Fibroblast of mammary gland (primary cell): ENCODE data around the gene SLC37A1.

Experiments
- DNase-seq: peaks from one replicate; pipeline ENCODE4 v3.0.0-alpha.2; 2010; ENCODE audit warnings: low read depth
- H3K4me3 ChIP-seq: 2 replicates; pipeline ENCODE4 v1.5.1; 2011; ENCODE audit warnings: low read depth, mild to moderate bottlenecking, low read length, moderate library complexity; ENCODE audit not compliant: control insufficient read depth
- CTCF ChIP-seq: conservative IDR thresholded peaks from 2 replicates; pipeline ENCODE4 v1.5.1; 2011; ENCODE audit warnings: low read depth, low read length, inconsistent platforms; ENCODE audit not compliant: control insufficient read depth, insufficient read depth

Gene SLC37A1

DNA sequence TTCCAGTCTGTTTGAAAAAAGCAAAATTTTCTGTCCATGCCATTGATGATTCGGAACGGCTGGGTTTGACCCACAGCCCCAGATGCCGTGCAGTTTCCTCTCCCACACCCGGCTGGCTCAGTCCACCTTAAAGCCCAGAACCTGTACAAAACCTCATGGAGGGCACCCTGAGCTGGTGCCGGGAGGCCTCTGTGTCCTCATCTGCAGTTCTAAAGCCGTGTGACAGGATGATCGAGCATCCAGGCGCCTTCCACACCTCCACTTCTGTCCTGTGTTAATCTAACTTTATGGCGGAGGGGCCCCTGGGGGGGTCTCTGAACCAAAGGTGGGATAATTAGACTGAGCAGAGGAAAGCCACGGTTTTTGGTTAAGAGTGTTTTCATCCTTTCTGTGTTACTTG, 49.6 kb downstream of the SLC37A1 start:
- DNase-seq = no peak
- TF ChIP-seq CTCF = no peak
- no peak overlapping the region for H3K4me3 ChIP-seq

- TF ChIP-seq CTCF = no peak
- peak; percentile 49 for DNase-seq
- no peak overlapping the region for H3K4me3 ChIP-seq
Observed at GRCh38 chr21:42563686-42564085, 50.0 kb downstream of the SLC37A1 start.

DNA sequence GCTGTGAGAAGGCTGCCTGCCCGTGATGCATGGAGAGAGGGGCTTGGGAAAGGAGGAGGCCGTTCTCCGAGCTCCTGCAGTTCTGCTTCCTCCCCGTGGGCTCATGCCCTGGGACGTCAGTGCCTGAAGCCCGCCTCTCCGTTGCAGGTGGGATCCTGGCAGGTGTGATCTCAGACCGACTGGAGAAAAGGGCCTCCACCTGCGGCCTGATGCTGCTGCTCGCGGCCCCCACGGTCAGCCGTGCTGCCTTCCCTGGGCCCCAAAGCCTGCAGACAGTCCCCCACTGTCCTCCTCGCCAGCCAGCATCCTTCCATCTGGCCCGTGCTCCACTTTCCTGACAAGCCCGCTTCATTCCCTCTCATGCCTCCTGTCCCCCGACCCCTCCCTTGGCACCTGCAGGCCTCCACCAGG, 50.9 kb downstream of the SLC37A1 start:
- TF ChIP-seq CTCF = no peak
- no peak overlapping the region for H3K4me3 ChIP-seq
- DNase-seq = no peak

- H3K4me3 ChIP-seq = no peak overlapping the region
- no peak for DNase-seq
- TF ChIP-seq CTCF = no peak
Observed at GRCh38 chr21:42565206-42565810, 51.7 kb downstream of the SLC37A1 start.

- no peak overlapping the region for H3K4me3 ChIP-seq
- DNase-seq = no peak
- TF ChIP-seq CTCF = no peak
Observed at GRCh38 chr21:42565886-42566523, 52.4 kb downstream of the SLC37A1 start.

DNA sequence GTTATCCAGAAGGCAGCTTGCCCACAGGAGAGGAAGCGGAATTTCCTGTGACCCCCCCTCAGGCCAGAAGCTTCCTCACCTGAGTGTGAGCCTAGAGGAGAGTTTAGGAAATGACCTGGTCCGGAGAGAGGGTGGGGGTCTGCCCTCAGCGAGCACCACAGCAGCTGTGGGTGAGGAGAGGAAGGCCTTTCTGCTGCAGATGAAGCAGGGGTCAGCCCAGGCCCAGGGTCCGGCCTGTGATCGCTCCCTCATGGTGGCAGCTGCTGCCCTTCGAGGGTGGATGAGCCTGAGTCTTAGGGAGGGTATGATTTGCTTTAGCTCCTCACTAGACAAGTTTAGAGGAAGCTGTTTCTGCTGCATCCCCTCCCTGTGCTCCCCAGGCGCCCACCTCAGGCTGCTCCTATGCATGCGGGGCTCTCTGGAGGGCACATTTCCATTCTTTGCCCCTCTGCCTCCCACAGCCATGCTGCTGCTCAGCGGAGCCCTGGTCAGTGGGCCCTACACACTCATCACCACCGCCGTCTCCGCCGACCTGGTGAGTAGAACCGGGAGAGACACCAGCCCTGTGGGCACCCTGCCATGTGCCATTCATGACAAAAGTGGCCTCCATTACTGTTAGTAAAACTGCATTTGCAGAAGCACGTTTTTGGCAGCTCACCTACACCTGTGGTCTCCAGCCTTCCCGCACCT, 53.0 kb downstream of the SLC37A1 start:
- TF ChIP-seq CTCF = no peak
- no peak overlapping the region for H3K4me3 ChIP-seq
- DNase-seq = no peak
